Stimulated activated CD4-positive, alpha-beta T cell treated with anti-CD3 and anti-CD28 coated beads, Interleukin-12 subunit alpha, Interleukin-12 subunit beta, amount 100 ng/mL, for 24 hours (primary cell): ENCODE results near the gene CCDC9B.

Experiments
- DNase-seq, 2 experiments: peaks; one replicate each; pipeline ENCODE4 v3.0.0-alpha.2; 2020; ENCODE audit warnings: low read depth in 2 of 2

Gene CCDC9B

GRCh38 chr15:40345867-40346578 lies 5.3 kb upstream of the CCDC9B start:
- no peak for DNase-seq

GRCh38 chr15:40345225-40345866 lies 4.6 kb upstream of the CCDC9B start:
- no peak for DNase-seq

DNA sequence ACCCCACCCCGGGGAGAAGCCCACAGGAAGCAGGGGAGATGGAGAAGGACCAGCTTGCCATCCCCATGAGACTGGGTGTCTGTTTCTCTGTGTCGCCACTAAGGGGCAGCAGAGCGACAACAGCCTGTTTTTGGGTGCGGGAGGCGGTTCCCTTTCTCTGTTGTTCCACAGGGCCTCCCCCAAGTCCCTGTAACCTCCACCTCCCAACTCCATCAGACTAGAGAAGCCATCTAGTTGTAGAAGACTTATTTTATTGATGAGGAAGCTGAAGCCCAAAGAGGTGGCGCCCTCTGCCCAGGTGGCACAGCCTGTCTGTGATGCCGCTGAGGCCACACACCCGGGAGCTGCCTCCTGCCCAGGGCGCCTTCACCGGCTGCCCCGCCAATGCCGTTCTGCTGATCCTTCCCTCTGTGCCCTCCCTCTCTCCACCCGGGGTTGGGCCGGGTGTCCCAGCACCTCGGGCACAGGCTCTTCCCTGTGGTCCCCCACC lies 3.9 kb upstream of the CCDC9B start:
- peak; percentile 45 to 62 for DNase-seq

- DNase-seq, result no peak
These were observed 3.5 kb upstream of the CCDC9B start for GRCh38 chr15:40344217-40344616.

- no peak for DNase-seq
These were observed 2.8 kb upstream of the CCDC9B start for GRCh38 chr15:40343512-40343911.

GRCh38 chr15:40342416-40343320 lies 1.9 kb upstream of the CCDC9B start:
- no peak for DNase-seq

DNA sequence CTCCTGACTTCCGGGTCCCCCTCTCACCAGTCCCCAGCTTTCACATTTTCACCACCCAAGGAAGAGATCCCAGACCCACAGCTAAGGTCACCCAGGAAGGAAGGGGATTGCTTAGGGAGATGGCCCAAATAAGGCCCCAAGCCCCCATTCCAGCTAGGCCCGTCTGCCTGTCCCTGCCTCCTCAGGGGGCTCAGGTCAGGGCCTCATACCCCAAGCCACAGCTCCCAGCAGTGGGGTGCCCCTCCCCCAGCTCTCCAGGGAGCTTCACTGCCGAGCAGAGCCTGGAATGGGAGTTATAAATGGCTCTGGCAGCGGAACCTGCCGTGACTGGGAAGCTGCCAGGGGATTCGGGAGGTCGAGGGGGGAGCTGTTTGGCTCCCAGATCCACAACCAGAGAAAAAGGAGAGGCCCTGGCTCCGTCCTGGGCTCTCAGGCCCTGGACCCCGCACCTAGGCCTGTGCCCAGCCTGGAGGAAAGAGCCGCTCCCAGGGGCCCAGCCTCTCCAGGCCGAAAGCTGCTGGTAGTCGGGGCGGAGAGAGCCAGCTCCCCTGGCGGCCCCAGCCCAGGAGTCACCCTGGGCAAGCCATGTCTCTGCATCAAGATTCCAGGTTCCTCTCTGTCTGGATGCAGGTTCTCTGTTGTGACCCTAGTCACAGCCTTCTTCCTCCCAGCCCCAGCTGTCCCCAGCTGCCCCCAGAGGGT lies 550 bp downstream of the CCDC9B start:
- no peak for DNase-seq

DNA sequence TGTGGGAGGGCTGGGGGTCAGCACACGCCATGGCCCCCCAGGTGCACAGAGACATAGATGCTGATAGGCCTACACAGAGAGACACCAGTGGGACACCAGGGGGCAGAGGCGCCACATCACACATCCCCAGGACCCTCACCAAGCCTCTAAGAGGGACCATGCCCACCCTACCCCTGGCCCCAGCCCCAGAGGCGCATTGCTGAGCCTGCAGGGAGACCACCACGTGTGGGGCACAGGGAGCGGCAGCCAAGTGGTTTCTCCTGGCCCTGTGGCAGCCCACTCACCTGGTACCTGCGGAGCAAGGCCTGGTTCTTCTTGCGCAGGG lies 1.2 kb downstream of the CCDC9B start:
- no peak for DNase-seq

DNA sequence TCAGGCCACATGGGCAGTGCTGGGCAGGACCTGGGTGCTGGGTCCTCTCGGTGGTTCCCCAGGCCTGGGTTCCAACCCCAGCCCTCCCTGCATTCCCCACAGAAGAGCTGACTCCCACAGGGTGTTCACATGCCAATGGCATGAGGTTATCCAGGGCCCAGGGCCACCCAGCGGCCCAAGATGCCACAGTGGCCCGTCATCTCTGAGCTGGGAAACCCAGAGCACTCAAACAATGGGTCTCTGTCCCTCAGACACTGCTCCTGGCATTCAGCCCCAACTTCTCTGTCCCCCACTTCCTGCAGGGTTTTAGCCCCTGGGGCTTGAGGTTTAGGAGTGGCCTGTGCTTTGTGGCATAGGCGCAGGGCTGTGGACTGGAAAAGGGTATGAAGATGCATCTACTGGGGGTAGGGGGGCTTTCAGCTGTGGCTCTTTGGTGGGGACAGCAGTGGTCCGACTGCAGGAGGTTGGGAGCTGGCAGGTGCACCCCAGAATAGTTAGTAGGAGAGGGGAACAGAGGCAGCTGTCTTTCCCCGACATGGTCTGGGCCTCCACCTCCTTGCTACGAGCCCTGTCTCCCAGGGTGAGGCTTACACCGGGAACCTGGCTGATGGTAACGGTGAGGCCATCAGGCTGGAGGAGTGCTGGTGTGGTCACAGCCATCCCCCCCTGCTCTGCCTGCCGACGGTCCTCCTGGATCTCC lies 1.7 kb downstream of the CCDC9B start:
- DNase-seq, result no peak

DNA sequence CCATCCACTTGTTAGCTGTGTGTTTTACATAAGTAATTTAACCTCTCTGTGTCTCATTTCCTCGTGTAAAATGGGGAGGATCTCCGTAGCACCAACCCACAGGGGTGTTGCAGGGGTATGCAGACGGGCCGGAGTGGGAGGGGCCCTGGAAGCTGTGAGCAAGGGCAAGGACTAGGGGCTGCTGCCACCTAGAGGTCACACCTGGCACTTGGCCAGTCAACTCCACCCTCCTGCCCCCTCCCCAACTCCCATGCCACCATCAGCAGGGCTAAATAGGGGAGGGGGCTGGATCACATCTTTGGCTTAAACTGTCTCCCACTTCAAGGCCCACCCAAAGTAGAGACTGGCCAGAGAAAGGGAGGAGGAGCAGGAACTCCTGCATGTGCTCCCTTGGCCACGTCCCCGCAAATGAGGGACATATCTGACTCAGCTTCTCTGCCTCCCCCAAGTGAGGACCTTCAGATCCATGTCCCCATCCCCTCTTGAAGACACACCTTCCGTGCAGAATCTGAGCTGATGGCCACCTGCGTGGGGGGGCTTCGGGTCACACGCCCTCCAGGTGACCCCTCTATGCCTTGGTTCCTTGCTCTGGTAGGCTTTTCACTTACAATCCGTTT lies 2.6 kb downstream of the CCDC9B start:
- peak; percentile 56 to 82 for DNase-seq

GRCh38 chr15:40337597-40337996 lies 3.1 kb downstream of the CCDC9B start:
- no peak for DNase-seq

DNA sequence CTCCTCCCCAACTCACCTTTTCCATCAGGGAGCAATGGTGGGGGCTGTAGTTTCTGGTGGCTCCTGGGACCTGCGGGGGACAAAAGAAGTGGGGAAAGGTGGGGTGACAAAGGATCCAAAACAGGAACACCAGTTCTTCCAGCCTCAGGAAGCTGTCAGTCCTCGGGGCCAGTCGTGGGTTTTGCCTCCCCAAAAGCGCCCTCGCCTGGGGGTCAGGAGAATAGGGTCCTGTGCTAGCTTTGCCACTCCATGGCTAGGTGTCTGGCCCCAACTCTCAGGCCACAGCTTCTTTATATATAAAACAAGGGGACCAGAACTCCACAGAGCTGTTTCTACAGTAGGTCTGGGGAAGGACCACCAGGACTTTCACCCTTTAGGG lies 4.0 kb downstream of the CCDC9B start:
- DNase-seq, result no peak

- DNase-seq, result no peak
These were observed 4.6 kb downstream of the CCDC9B start for GRCh38 chr15:40335938-40336743.

DNA sequence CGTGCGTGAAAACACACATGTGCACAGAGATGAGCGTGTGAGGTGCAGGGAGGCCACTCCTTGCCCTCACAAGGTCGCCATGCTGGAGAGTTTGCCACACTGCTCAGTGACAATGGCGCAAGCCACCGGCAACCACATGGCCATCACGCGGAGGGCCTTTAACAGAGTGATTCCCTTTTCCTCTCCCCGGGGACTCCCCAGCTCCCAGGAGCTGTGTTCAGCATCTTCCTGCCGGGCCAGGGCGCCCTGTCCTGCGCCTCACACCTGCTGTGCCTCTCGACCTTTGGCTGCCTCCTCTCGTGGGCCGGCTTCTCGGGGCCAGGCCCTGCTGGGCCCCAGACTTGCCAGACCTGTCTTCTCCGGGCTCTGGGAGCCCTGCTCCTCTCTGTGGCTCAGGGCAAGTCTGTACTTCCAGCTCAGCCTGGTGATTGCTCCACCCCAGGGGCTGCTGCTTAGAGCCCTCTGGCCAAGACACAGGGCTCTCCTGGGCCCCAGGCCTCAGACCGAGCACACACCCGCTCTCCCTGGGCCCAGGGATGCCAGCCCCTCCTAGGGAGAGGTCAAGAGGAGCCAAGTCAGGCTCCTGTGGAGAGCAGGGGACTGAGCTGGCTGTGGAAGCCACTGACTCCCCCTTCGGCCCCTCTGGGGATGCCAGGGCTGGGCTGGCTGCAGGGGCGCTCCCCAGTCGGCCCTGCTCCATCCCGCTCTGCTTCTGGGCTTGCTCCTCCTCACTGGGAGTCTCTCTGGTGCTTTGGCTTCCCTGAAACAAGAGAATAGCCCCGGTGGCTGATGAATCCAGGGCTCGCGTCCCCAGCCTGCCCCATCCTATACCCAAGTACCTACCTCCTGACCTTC lies 5.6 kb downstream of the CCDC9B start:
- DNase-seq, result no peak

DNA sequence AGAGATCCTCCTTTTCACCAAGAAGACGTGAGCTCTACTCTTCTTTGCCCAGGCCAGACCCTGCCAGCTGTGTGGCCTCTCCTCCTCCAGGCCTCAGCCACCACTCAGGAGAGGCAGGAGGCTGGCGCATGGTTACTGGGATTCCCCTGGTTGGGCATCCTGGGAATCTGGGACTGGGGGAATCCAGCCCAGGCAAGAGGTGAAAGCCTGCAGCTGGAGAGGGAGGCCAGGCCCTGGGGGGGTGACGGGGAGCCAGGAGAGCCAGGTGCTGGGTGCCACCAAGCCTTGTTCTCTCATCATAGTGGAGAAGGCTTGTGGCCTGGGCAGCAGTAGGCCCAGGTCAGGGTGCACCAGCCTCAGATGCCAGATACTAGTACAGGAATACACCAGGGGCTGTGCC lies 6.2 kb downstream of the CCDC9B start:
- no peak for DNase-seq

GRCh38 chr15:40333922-40334492 lies 6.7 kb downstream of the CCDC9B start:
- no peak for DNase-seq

- DNase-seq, result no peak
These were observed 8.5 kb downstream of the CCDC9B start for GRCh38 chr15:40332113-40332781.

GRCh38 chr15:40331637-40332036 lies 9.1 kb downstream of the CCDC9B start:
- no peak for DNase-seq
